H9 (cell line): ENCODE results near the gene CCR9. TPM values are rescaled to one million over a fixed set of nuclear protein-coding genes. Genes with fewer than 3 reads are reported as not detected.

Experiments
- DNase-seq: peaks from one replicate; pipeline ENCODE4 v3.0.0-alpha.2; 2017
- H2AFZ ChIP-seq: one replicate; pipeline ENCODE4 v1.6.1; 2013; ENCODE audit warnings: mild to moderate bottlenecking, low read length, control low read depth, moderate library complexity
- H2AK5ac ChIP-seq: 2 replicates; pipeline ENCODE4 v1.6.1; 2013; ENCODE audit warnings: low read length, control low read depth, mixed read lengths; ENCODE audit not compliant: insufficient read length
- H2BK120ac ChIP-seq: one replicate; pipeline ENCODE4 v1.6.1; 2013; ENCODE audit warnings: low read depth, mild to moderate bottlenecking, low read length, control low read depth, inconsistent platforms; ENCODE audit not compliant: poor library complexity, severe bottlenecking
- H2BK12ac ChIP-seq: 2 replicates; pipeline ENCODE4 v1.6.1; 2013; ENCODE audit warnings: low read length, control low read depth, mixed read lengths, low read depth; ENCODE audit not compliant: insufficient read length
- H2BK15ac ChIP-seq: 2 replicates; pipeline ENCODE4 v1.6.1; 2013; ENCODE audit warnings: low read depth, low read length, control low read depth
- H2BK20ac ChIP-seq: one replicate; pipeline ENCODE4 v1.6.1; 2013; ENCODE audit warnings: low read depth, mild to moderate bottlenecking, low read length, control low read depth, inconsistent platforms; ENCODE audit not compliant: poor library complexity, severe bottlenecking
- H2BK5ac ChIP-seq: 2 replicates; pipeline ENCODE4 v1.6.1; 2013; ENCODE audit warnings: low read length, control low read depth, mixed read lengths; ENCODE audit not compliant: insufficient read length
- H3K14ac ChIP-seq: 2 replicates; pipeline ENCODE4 v1.6.1; 2013; ENCODE audit warnings: low read length, control low read depth; ENCODE audit not compliant: insufficient read depth
- H3K18ac ChIP-seq: 2 replicates; pipeline ENCODE4 v1.6.1; 2013; ENCODE audit warnings: low read depth, mild to moderate bottlenecking, mixed read lengths, low read length, control low read depth; ENCODE audit not compliant: insufficient read length
- H3K23ac ChIP-seq: 2 replicates; pipeline ENCODE4 v1.6.1; 2013; ENCODE audit warnings: low read length, control low read depth, mixed read lengths, low read depth; ENCODE audit not compliant: insufficient read length
- H3K23me2 ChIP-seq: 2 replicates; pipeline ENCODE4 v1.6.1; 2013; ENCODE audit warnings: low read depth, mild to moderate bottlenecking, mixed read lengths, low read length, control low read depth; ENCODE audit not compliant: insufficient read length, poor library complexity, severe bottlenecking
- H3K27ac ChIP-seq: 2 replicates; pipeline ENCODE4 v1.5.1; 2013; ENCODE audit warnings: low read length, control low read depth, mixed read lengths, low read depth; ENCODE audit not compliant: insufficient read length
- H3K27me3 ChIP-seq: 2 replicates; pipeline ENCODE4 v1.6.1; 2013; ENCODE audit warnings: low read length, control low read depth, inconsistent platforms; ENCODE audit not compliant: insufficient read depth
- H3K4ac ChIP-seq: 2 replicates; pipeline ENCODE4 v1.6.1; 2013; ENCODE audit warnings: low read depth, mild to moderate bottlenecking, control low read depth, inconsistent platforms, low read length, moderate library complexity
- H3K4me1 ChIP-seq: 2 replicates; pipeline ENCODE4 v1.6.1; 2013; ENCODE audit warnings: low read length, control low read depth, inconsistent platforms; ENCODE audit not compliant: insufficient read depth
- H3K4me2 ChIP-seq: 2 replicates; pipeline ENCODE4 v1.6.1; 2013; ENCODE audit warnings: low read length, control low read depth, mixed read lengths; ENCODE audit not compliant: insufficient read length, insufficient read depth
- H3K56ac ChIP-seq: 2 replicates; pipeline ENCODE4 v1.6.1; 2013; ENCODE audit warnings: low read depth, mild to moderate bottlenecking, mixed read lengths, low read length, control low read depth; ENCODE audit not compliant: insufficient read length
- H3K79me1 ChIP-seq: 2 replicates; pipeline ENCODE4 v1.6.1; 2013; ENCODE audit warnings: low read depth, mild to moderate bottlenecking, moderate library complexity, low read length, control low read depth, inconsistent platforms; ENCODE audit not compliant: insufficient read depth, poor library complexity, severe bottlenecking
- H3K79me2 ChIP-seq: 2 replicates; pipeline ENCODE4 v1.6.1; 2013; ENCODE audit warnings: low read length, control low read depth, inconsistent platforms; ENCODE audit not compliant: insufficient read depth
- H3K9ac ChIP-seq: 2 replicates; pipeline ENCODE4 v1.6.1; 2013; ENCODE audit warnings: low read length, control low read depth, mixed read lengths; ENCODE audit not compliant: insufficient read length; ENCODE audit errors: extremely low read depth
- H3K9me3 ChIP-seq: one replicate; pipeline ENCODE4 v1.6.1; 2013; ENCODE audit warnings: low read depth, low read length, inconsistent platforms; ENCODE audit not compliant: control insufficient read depth
- H3T11ph ChIP-seq: one replicate; pipeline ENCODE4 v1.6.1; 2013; ENCODE audit warnings: mild to moderate bottlenecking, low read length, control low read depth, inconsistent platforms
- H4K20me1 ChIP-seq: one replicate; pipeline ENCODE4 v1.6.1; 2013; ENCODE audit not compliant: control insufficient read depth, insufficient read length, insufficient read depth
- H4K5ac ChIP-seq: 2 replicates; pipeline ENCODE4 v1.6.1; 2013; ENCODE audit warnings: low read depth, mild to moderate bottlenecking, mixed read lengths, low read length, control low read depth; ENCODE audit not compliant: insufficient read length
- H4K8ac ChIP-seq: replicated peaks from 2 replicates; pipeline ENCODE4 v1.6.1; 2013; ENCODE audit warnings: low read length, control low read depth, mixed read lengths, low read depth; ENCODE audit not compliant: insufficient read length
- H4K91ac ChIP-seq: 2 replicates; pipeline ENCODE4 v1.6.1; 2013; ENCODE audit warnings: low read depth, mild to moderate bottlenecking, moderate library complexity, mixed read lengths, low read length, control low read depth; ENCODE audit not compliant: insufficient read length
- H3K27ac Mint-ChIP-seq, 3 experiments: 2 replicates in 2 of 3; 3 replicates in 1 of 3; pipeline ENCODE4 v1.8.0; 2020 to 2021; ENCODE audit warnings: mixed read lengths in 3 of 3, mild to moderate bottlenecking in 1 of 3, moderate library complexity in 1 of 3
- H3K27me3 Mint-ChIP-seq: 2 replicates; pipeline ENCODE4 v1.8.0; 2021; ENCODE audit warnings: low read depth, mild to moderate bottlenecking, moderate library complexity, mixed read lengths
- H3K36me3 Mint-ChIP-seq, 3 experiments: 2 replicates in 2 of 3; 3 replicates in 1 of 3; pipeline ENCODE4 v1.8.0; 2020 to 2021; ENCODE audit warnings: low read depth in 3 of 3, mixed read lengths in 3 of 3; ENCODE audit not compliant: insufficient read depth in 1 of 3
- H3K4me1 Mint-ChIP-seq, 2 experiments: 2 replicates each; pipeline ENCODE4 v1.8.0; 2020; ENCODE audit warnings: mixed read lengths in 2 of 2
- H3K4me3 Mint-ChIP-seq, 2 experiments: 2 replicates in 1 of 2; 3 replicates in 1 of 2; pipeline ENCODE4 v1.8.0; 2020 to 2021; ENCODE audit warnings: mild to moderate bottlenecking in 2 of 2, mixed read lengths in 2 of 2, moderate library complexity in 1 of 2
- H3K9me3 Mint-ChIP-seq, 2 experiments: 2 replicates in 1 of 2; 3 replicates in 1 of 2; pipeline ENCODE4 v1.8.0; 2020; ENCODE audit warnings: mild to moderate bottlenecking in 2 of 2, mixed read lengths in 2 of 2, moderate library complexity in 1 of 2
- CTCF ChIP-seq: fragments of 200-600 bp; sonication (generic); conservative IDR thresholded peaks from 3 replicates; pipeline ENCODE4 v1.8.0; 2021; ENCODE audit warnings: antibody characterized with exemption, mild to moderate bottlenecking
- WGBS: extraction: QIAGEN DNeasy Blood & Tissue Kit; methylation state at CpG from one replicate; pipeline ENCODE4 v1.1.7; 2013; ENCODE audit warnings: missing lambda C conversion rate, low lambda C conversion rate, mixed read lengths; ENCODE audit not compliant: insufficient read length; ENCODE audit errors: extremely low coverage; 5-methylcytosine and 5-hydroxymethylcytosine counted together
- total RNA-seq: library from RNA; stranded (reverse); gene quantifications from 2 replicates; pipeline ENCODE4 v1.2.1, GENCODE V29; 2021

Gene CCR9
- total RNA-seq, 1 experiment from 2014 or later, result not detected

- no peaks in the 10 kb centered on the region for H3K23me2 ChIP-seq
- no peak for DNase-seq
- H3K9ac ChIP-seq, result no peak overlapping the region
- H2BK12ac ChIP-seq, result no peak overlapping the region
- WGBS, result no CpG with 5 or more reads among the region's 4 CpGs
- H3K4ac ChIP-seq, result no peak overlapping the region
- H2BK5ac ChIP-seq, result no peak overlapping the region
- H4K91ac ChIP-seq, result no peak overlapping the region
- H3T11ph ChIP-seq, result no peak overlapping the region
- H2AK5ac ChIP-seq, result no peak overlapping the region
- no peak overlapping the region for H3K27ac ChIP-seq
- H3K4me3 Mint-ChIP-seq, result no peak overlapping the region
- H3K27ac Mint-ChIP-seq, result no peak overlapping the region
- TF ChIP-seq CTCF, result no peak
- H3K18ac ChIP-seq, result no peak overlapping the region
- H3K23ac ChIP-seq, result no peak overlapping the region
- no peaks in the 10 kb centered on the region for H3K27me3 ChIP-seq
- H3K36me3 Mint-ChIP-seq, result peaks cover 17 to 79% (median 78%) of the 10 kb centered on the region in 3 experiments; a peak in 6 of 7 replicates
- no peaks in the 10 kb centered on the region for H3K4me1 Mint-ChIP-seq
- no peaks in the 10 kb centered on the region for H3K79me2 ChIP-seq
- H3K14ac ChIP-seq, result no peak overlapping the region
- no peaks in the 10 kb centered on the region for H3K9me3 Mint-ChIP-seq
- no peak overlapping the region for H2BK20ac ChIP-seq
- H3K4me2 ChIP-seq, result no peak overlapping the region
- H3K4me1 ChIP-seq, result no peaks in the 10 kb centered on the region
- H3K27me3 Mint-ChIP-seq, result no peaks in the 10 kb centered on the region
- H3K79me1 ChIP-seq, result no peaks in the 10 kb centered on the region
- H4K5ac ChIP-seq, result no peak overlapping the region
- H4K8ac ChIP-seq, result no peak overlapping the region
- H2AFZ ChIP-seq, result no peak overlapping the region
- no peak overlapping the region for H2BK120ac ChIP-seq
- H2BK15ac ChIP-seq, result no peak overlapping the region
- no peaks in the 10 kb centered on the region for H4K20me1 ChIP-seq
- H3K9me3 ChIP-seq, result no peaks in the 10 kb centered on the region
- no peak overlapping the region for H3K56ac ChIP-seq
Measured at GRCh38 chr3:45952456-45952855, 66.1 kb downstream of the CCR9 start.

Other genes starting within 250 kb of the CCR9 start
- 52.8 and 54.7 TPM in 2 replicates for gene SACM1L, start 197.1 kb upstream of the CCR9 start, total RNA-seq
- gene SLC6A20, start 90.0 kb upstream of the CCR9 start, total RNA-seq, result 0.09 and 0.20 TPM in 2 replicates
- gene LZTFL1, start 44.4 kb upstream of the CCR9 start, total RNA-seq, result 9.1 and 12.2 TPM in 2 replicates
- not detected in 2 replicates for gene CXCR6, start 56.9 kb downstream of the CCR9 start, total RNA-seq
- gene FYCO1, start 109.3 kb downstream of the CCR9 start, total RNA-seq, result 10.4 and 10.6 TPM in 2 replicates
- not detected in 2 replicates for gene XCR1, start 140.9 kb downstream of the CCR9 start, total RNA-seq